ENCODE data around the gene CHRNE. TPM values are rescaled to one million over a fixed set of nuclear protein-coding genes. Genes with fewer than 3 reads are reported as not detected.

The CHRNE gene
- total and polyA plus RNA-seq, 2 of the 13 experiments (the other 11 are each of a cell fraction or from before 2014, with no cell fraction given) = 0.53 to 0.59 TPM

GRCh38 chr17:4920351-4921048 lies 17.6 kb upstream of the CHRNE start (continued):
- TF ChIP-seq MYNN (CRISPR knock-in tag; IDR thresholded peaks at IDR 0.05; ENCODE audit: low read depth) (no peak), ZMAT5 (CRISPR knock-in tag; IDR thresholded peaks at IDR 0.05; ENCODE audit: borderline replicate concordance, low read depth) (no peak), YEATS4 (CRISPR knock-in tag; IDR thresholded peaks at IDR 0.05; ENCODE audit: borderline replicate concordance) (no peak; the same call in 1 of the 2 replicates), ZSCAN22 (CRISPR knock-in tag; IDR thresholded peaks at IDR 0.05) (no peak), ZNF383 (CRISPR knock-in tag; IDR thresholded peaks at IDR 0.05; ENCODE audit: borderline replicate concordance) (no peak), ZNF335 (CRISPR knock-in tag; IDR thresholded peaks at IDR 0.05) (no peak), NR1H2 (CRISPR knock-in tag; IDR thresholded peaks at IDR 0.05; ENCODE audit: borderline replicate concordance, low read depth) (no peak), LCORL (IDR thresholded peaks at IDR 0.05) (no peak), LCORL (CRISPR knock-in tag; IDR thresholded peaks at IDR 0.05) (peak; percentile 66; the same call in 1 of the 2 replicates)

- H2AFZ ChIP-seq (ENCODE audit: low read length) = no peak overlapping the region
- H3K27me3 ChIP-seq (ENCODE audit: control insufficient read depth in 1 of 2, insufficient read depth in 2 of 2, low read length in 2 of 2) = no peaks in the 10 kb centered on the region
- CTCF ChIA-PET (ENCODE audit: low intra/inter-chr PET ratio, low total read pairs) = no interaction called here
- H3K9ac ChIP-seq (ENCODE audit: insufficient read depth, low read depth, low read length) = no peak overlapping the region
- no peaks in the 10 kb centered on the region for H3K79me2 ChIP-seq (ENCODE audit: insufficient read depth, low read length)
- intact Hi-C loops (cut with micrococcal nuclease; ENCODE audit: unreplicated experiment) (no loop called here), in situ Hi-C loops (cut with HindIII; ENCODE audit: extremely low pct_ligation_motif_present, low pct_unique_long_range_greater_than_20kb) (no loop called here)
- H4K20me1 ChIP-seq (ENCODE audit: insufficient read depth, low read length) = no peaks in the 10 kb centered on the region
- BruUV-seq (replicated peaks) = no TSS peak
- peak overlapping the region; percentile 75 for H3K4me2 ChIP-seq (ENCODE audit: low read depth, low read length)
- WGBS (ENCODE audit: low lambda C conversion rate) = 16% methylated on average over 8 of the region's 8 CpGs
- DNase-seq (ENCODE audit: low spot score) (no peak), ATAC-seq (peak; percentile 32), FAIRE-seq (no peak)
- peaks cover 23% of the 10 kb centered on the region for H3K4me1 ChIP-seq (ENCODE audit: insufficient read depth, low read length)
- H3K27ac ChIP-seq (ENCODE audit: extremely low read length, insufficient read depth, low read length) = no peak overlapping the region
- no peaks in the 10 kb centered on the region for H3K36me3 ChIP-seq (replicated peaks in 1 of 2; ENCODE audit: control insufficient read depth in 1 of 2, insufficient read depth in 2 of 2, low read length in 2 of 2)
- H3K4me3 ChIP-seq (replicated peaks in 1 of 3; ENCODE audit: insufficient read depth in 1 of 3, low read depth in 2 of 3, low read length in 3 of 3) = peak overlapping the region in 1 of 3 experiments; percentile 26; a peak in 4 of 6 replicates
- POLR2A ChIA-PET = interaction anchor here (0.6 to 3.0 kb wide), 12 partner anchors 9 to 216 kb away, joined by 3 to 35 read pairs (median 6); partner anchors contain the start of genes ENO3, PELP1, PFN1 and RNF167
- H3K9me3 ChIP-seq (ENCODE audit: low read length) = no peaks in the 10 kb centered on the region
- no peak for TF ChIP-seq ATF6 (CRISPR knock-in tag; conservative IDR thresholded peaks at IDR 0.05)
- TF ChIP-seq ZNF816 (CRISPR knock-in tag; IDR thresholded peaks at IDR 0.05; ENCODE audit: borderline replicate concordance) = no peak
- TF ChIP-seq ZFP36L2 (CRISPR knock-in tag; IDR thresholded peaks at IDR 0.05) = no peak
- no peak for TF ChIP-seq ZNF253 (CRISPR knock-in tag; IDR thresholded peaks at IDR 0.05; ENCODE audit: borderline replicate concordance)
- no peak for TF ChIP-seq ARNT2 (CRISPR knock-in tag; IDR thresholded peaks at IDR 0.05; ENCODE audit: low read depth)
- no peak for TF ChIP-seq CREB1 (IDR thresholded peaks at IDR 0.05)
- no peak for TF ChIP-seq CREB1 (CRISPR knock-in tag; IDR thresholded peaks at IDR 0.05)
- no peak for TF ChIP-seq MEIS2 (CRISPR knock-in tag; IDR thresholded peaks at IDR 0.05)
- no peak for TF ChIP-seq ZNF552 (CRISPR knock-in tag; IDR thresholded peaks at IDR 0.05; ENCODE audit: borderline replicate concordance)
- TF ChIP-seq NONO (IDR thresholded peaks at IDR 0.05) = no peak
- no peak for TF ChIP-seq NONO (CRISPR knock-in tag; conservative IDR thresholded peaks at IDR 0.05)
- TF ChIP-seq ZNF451 (CRISPR knock-in tag; IDR thresholded peaks at IDR 0.05) = no peak
- no peak for TF ChIP-seq FOXK2 (IDR thresholded peaks at IDR 0.05)
- no peak for TF ChIP-seq KLF13 (CRISPR knock-in tag; IDR thresholded peaks at IDR 0.05)
- TF ChIP-seq TBL1XR1 (IDR thresholded peaks at IDR 0.05; ENCODE audit: borderline replicate concordance, low read length, partially characterized antibody) = no peak
- no peak for TF ChIP-seq TEAD2 (CRISPR knock-in tag; IDR thresholded peaks at IDR 0.05)
Measured at GRCh38 chr17:4919511-4920047, 16.7 kb upstream of the CHRNE start.
